SK-N-MC (cell line): ENCODE measurements around the gene NNT.
"Not testable (repeated sequence)": the region's sequence is repeated elsewhere in the genome, so short reads cannot be mapped to it uniquely, and the experiment has no call there.

ENCODE experiments used
- DNase-seq: peaks from one replicate; pipeline ENCODE4 v3.0.0-alpha.2; 2011; ENCODE audit warnings: low read depth, low spot score
- H3K27ac ChIP-seq: fragments of 200-600 bp; sonication (generic); 2 replicates; pipeline ENCODE4 v1.5.1; 2016; ENCODE audit warnings: mixed run types
- H3K36me3 ChIP-seq: fragments of 200-600 bp; sonication (generic); 2 replicates; pipeline ENCODE4 v1.6.1; 2017; ENCODE audit warnings: antibody characterized with exemption, low read length, mixed read lengths; ENCODE audit not compliant: insufficient read depth
- H3K4me3 ChIP-seq: fragments of 200-600 bp; sonication (generic); 2 replicates; pipeline ENCODE4 v1.5.1; 2016
- H3K9ac ChIP-seq: fragments of 200-600 bp; sonication (generic); 2 replicates; pipeline ENCODE4 v1.8.0; 2017; ENCODE audit warnings: mixed run types, mixed read lengths; ENCODE audit not compliant: insufficient read length
- H3K9me3 ChIP-seq: fragments of 200-600 bp; sonication (generic); 2 replicates; pipeline ENCODE4 v1.6.1; 2017; ENCODE audit warnings: low read depth, mild to moderate bottlenecking, antibody characterized with exemption, low read length, moderate library complexity, mixed read lengths
- EZH2 ChIP-seq: fragments of 200-600 bp; sonication (generic); IDR thresholded peaks from one replicate; pipeline ENCODE4 v1.6.1; 2017; ENCODE audit warnings: antibody characterized with exemption
- FOXP2 ChIP-seq: optimal IDR thresholded peaks from 2 replicates; pipeline ENCODE3; 2011; ENCODE audit warnings: mild to moderate bottlenecking, moderate library complexity; ENCODE audit not compliant: insufficient read depth; ENCODE audit errors: extremely low read length, control extremely low read depth
- POLR2AphosphoS5 ChIP-seq: IDR thresholded peaks from 2 replicates; pipeline ENCODE4 v1.6.1; 2012; ENCODE audit warnings: mild to moderate bottlenecking, low read depth, low read length, borderline replicate concordance

Gene NNT

DNA sequence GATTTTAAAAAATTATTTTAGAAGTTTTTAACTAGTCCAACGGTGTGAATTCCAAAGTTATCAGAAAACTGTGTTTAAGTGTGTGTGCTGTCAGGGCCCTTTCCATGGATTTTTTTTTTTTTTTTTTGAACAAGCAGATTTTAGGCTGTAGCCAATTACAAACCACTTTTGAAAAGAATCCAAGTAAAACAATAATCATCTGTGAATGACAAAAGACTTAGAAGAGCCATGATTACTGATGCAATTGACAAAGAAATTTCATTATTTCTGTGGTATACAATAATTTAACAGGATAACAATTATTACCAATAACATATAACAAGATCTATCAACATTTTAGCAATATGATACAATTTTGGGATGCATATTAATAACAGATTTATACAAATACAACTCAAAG is 29.9 kb upstream of the NNT start:
- Histone ChIP-seq H3K4me3 (no peak overlapping the region), H3K27ac (no peak overlapping the region), H3K9ac (peak overlapping the region; percentile 5), H3K9me3 (peaks cover 5% of the 10 kb centered on the region; the same call in 1 of the 2 replicates), H3K36me3 (peaks cover 7% of the 10 kb centered on the region)
- TF ChIP-seq POLR2AphosphoS5 (no peak), FOXP2 (no peak)
- DNase-seq, result no peak

DNA sequence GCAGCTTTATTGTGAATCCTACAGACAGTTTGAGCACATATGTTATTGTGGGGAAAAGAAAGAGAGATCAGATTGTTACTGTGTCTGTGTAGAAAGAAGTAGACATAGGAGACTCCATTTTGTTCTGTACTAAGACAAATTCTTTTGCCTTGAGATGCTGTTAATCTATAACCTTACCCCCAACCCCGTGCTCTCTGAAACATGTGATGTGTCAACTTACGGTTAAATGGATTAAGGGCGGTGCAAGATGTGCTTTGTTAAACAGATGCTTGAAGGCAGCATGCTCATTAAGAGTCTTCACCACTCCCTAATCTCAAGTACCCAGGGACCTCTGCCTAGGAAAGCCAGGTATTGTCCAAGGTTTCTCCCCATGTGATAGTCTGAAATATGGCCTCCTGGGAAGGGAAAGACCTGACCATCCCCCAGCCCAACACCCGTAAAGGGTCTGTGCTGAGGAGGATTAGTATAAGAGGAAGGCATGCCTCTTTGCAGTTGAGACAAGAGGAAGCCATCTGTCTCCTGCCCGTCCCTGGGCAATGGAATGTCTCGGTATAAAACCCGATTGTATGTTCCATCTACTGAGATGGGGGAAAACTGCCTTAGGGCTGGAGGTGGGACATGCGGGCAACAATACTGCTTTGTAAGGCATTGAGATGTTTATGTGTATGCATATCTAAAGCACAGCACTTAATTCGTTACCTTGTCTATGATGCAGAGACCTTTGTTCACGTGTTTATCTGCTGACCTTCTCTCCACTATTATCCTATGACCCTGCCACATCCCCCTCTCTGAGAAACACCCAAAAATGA is 22.4 kb upstream of the NNT start:
- H3K9me3 ChIP-seq, H3K36me3 ChIP-seq, H3K9ac ChIP-seq, H3K27ac ChIP-seq, DNase-seq, H3K4me3 ChIP-seq: not testable (repeated sequence)

DNA sequence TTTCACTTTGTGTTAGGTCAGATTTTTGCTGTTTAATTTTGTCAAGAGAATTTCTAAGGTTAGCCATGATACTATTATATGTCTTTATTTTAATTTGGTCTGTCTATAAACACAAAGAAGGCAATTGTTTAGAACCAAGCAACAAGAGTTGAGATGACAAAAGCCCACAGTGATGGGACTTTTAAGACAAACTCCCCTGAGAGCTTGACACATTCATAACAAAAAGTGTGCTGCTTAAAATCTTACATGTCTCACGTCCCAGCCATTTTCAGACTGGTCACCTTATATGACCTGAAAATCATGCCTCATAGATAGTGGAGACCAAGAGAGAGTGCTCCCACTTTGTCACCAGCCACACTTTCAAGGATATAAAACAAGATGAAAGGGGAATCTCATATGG is 21.6 kb upstream of the NNT start:
- no peak overlapping the region for H3K9ac ChIP-seq
- H3K9me3 ChIP-seq, result peaks cover 1% of the 10 kb centered on the region; the same call in 1 of the 2 replicates
- H3K4me3 ChIP-seq, result no peak overlapping the region
- no peaks in the 10 kb centered on the region for H3K36me3 ChIP-seq
- DNase-seq, result no peak
- no peak overlapping the region for H3K27ac ChIP-seq
- TF ChIP-seq EZH2, result no peak
- no peak for TF ChIP-seq FOXP2
- TF ChIP-seq POLR2AphosphoS5, result no peak

DNA sequence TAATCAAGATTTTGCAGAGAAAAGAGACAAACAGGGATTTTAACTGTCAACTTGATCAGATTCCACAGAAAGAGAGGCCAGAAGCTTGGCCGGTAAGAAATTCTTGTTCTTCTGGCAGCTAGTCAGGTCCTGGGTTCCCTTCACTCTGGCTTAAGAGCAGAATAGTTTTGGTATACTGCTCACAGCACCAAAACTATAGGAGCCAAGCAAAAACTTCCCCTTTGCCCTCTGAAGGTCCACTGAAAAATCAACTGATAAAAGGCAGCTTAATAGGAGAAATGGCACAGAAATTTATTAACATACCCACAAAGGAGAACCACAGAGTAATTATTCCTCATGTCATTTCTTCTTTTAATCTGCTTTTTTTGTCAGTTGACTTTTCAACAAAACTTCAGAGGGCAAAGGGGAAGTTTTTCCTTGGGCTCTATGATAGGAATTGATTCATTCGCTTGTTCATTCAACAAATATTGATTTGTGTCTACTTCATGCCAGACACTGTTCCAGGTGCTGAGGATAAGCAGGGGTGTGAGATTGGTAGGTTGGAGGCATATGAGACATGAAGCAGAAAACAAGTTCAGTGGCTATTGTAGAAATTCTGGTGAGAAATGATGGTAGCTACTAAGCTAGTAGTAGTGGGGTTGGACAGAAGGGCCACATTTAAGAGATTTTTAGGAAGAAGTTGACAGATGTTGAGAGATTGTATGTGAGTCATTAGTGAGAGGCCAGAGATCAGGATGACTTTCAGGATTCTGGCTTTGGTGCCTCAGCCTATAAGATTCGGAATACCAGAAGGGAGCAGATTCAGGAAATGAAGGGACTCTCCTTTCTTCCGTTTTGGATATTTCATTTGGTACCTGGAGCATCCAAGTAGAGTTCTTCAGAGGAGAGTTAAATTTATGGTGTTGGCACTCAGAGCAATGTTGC is 20.6 kb upstream of the NNT start:
- no peak for TF ChIP-seq FOXP2
- TF ChIP-seq POLR2AphosphoS5, result no peak
- no peak for TF ChIP-seq EZH2
- no peak for DNase-seq
- Histone ChIP-seq H3K4me3 (no peak overlapping the region), H3K9me3 (no peaks in the 10 kb centered on the region), H3K9ac (no peak overlapping the region), H3K27ac (no peak overlapping the region), H3K36me3 (no peaks in the 10 kb centered on the region)

DNA sequence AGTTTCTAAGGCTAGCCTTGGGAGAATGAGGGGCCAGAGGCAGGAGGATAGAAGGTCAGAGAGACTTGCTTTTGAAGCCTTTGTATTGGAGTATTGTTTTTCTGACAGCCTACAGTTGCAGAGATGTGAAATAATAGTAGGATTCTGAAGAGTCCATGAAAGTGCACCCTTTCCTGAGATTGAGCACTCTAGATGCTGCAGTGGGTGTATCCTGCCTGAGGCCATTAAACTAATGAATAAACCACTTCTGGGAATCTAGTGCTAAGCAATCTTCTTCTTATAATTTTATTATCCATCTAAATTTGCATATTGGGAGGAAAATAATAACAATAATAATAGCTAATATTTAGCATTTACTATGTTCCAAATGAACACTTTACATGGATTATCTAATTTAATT is 19.3 kb upstream of the NNT start:
- no peaks in the 10 kb centered on the region for H3K36me3 ChIP-seq
- no peak overlapping the region for H3K4me3 ChIP-seq
- no peak for DNase-seq
- no peak overlapping the region for H3K27ac ChIP-seq
- H3K9me3 ChIP-seq, result no peaks in the 10 kb centered on the region
- H3K9ac ChIP-seq, result no peak overlapping the region
- no peak for TF ChIP-seq POLR2AphosphoS5
- TF ChIP-seq EZH2, result no peak
- TF ChIP-seq FOXP2, result no peak

DNA sequence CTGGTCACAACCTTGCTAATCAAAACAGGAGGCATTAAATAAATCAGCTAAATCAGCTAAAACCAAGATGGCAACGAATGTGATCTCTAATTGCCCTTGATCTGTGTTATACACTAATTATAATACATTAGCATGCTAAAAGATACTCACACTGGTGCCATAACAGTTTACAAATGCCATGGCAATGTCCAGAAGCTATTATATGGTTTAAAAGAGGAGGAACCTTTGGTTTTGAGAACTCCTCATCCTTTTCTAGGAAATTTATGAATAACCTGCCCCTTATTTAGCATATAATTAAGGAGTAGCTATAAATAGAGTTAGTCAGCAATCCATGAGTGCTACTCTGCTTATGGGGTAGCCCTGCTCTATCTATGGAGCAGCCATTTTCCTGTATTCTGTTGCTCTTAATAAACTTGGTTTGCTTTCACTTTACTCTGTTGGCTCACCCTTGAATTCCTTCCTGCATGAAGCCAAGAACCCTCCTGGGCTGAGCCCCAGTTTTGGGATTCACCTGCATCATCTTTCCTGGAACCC is 18.7 kb upstream of the NNT start:
- Histone ChIP-seq H3K9me3 (no peaks in the 10 kb centered on the region), H3K4me3 (no peak overlapping the region), H3K27ac (no peak overlapping the region), H3K36me3 (no peaks in the 10 kb centered on the region), H3K9ac (no peak overlapping the region)
- DNase-seq, result no peak
- TF ChIP-seq EZH2, result no peak
- TF ChIP-seq FOXP2, result no peak

DNA sequence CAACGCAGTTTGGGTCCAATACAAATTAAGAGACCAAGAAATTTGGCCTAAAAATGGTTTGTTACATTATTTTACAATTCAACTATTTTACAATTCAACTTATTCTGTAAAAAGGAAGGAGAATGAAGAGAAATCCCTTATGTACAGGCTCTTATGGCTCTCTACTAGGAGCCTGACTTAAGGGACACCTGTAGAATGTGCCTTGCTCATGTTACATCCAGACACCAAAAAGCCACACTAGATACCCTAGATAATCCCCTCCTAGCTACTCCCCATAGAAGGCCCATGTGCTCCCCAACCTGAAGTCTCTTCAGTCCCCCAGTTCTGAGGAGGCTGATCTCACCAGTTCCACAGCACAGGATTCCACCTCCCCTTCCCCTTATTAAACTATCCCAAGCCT is 14.1 kb upstream of the NNT start:
- Histone ChIP-seq H3K9me3 (no peaks in the 10 kb centered on the region), H3K4me3 (no peak overlapping the region), H3K9ac (no peak overlapping the region), H3K36me3 (no peaks in the 10 kb centered on the region), H3K27ac (no peak overlapping the region)
- DNase-seq, result no peak
- TF ChIP-seq EZH2, result no peak
- TF ChIP-seq POLR2AphosphoS5, result no peak
- TF ChIP-seq FOXP2, result no peak

DNA sequence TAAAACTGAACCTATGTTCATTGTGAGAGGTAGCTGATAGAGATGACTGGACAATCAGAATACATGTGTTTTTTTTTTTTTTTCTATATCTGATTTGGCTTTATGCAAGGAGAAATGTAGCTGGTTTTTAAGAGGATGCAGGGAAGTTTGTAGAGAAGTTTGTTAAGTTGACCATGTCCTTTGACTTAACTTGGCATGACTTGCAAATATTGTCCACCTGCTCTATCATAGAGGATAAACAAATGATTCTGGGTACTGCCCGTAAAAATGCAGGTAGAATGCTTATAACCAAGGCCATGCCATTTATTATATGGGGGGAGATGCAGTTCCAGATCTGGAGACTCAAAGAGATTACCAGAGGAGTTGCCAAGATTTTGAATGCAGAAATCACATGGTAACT is 13.7 kb upstream of the NNT start:
- Histone ChIP-seq H3K9ac (no peak overlapping the region), H3K9me3 (no peaks in the 10 kb centered on the region), H3K4me3 (no peak overlapping the region), H3K27ac (no peak overlapping the region), H3K36me3 (no peaks in the 10 kb centered on the region)
- DNase-seq, result no peak
- no peak for TF ChIP-seq POLR2AphosphoS5
- TF ChIP-seq FOXP2, result no peak
- no peak for TF ChIP-seq EZH2
